Measurements from ENCODE around the gene XKR3. TPM values are rescaled to one million over a fixed set of nuclear protein-coding genes. Genes with fewer than 3 reads are reported as not detected.

XKR3 gene
- total RNA-seq, 1 donor from 2014 or later = not detected

DNA sequence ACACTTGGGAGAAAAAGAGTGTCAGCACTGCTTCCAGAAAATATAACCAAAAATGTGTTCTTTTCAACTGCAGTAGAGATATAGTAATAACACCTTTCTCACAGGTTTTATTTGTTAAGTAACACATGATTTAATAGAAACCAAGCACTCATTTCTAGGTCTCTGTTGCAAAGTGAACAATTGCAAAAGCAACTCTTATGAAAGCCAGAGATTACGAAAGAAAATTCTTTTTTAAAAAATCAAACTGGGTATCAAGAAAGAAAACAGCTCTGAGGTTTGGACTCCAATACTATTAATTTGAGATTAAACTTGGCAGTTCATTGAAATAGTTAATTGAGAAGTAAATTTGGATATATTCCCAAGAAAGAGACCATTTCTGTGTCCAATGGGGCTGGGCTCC is 9.8 kb upstream of the XKR3 start:
- TF ChIP-seq POLR2A (IDR thresholded peaks at IDR 0.05) (no peak), POLR2AphosphoS5 (IDR thresholded peaks at IDR 0.05; ENCODE audit: insufficient read depth in 1 of 2, low read depth in 1 of 2) (no peak), CTCF (IDR thresholded peaks at IDR 0.05) (no peak)
- intact Hi-C loops (cut with DNase I) = no loop called here
- no peak overlapping the region for H3K27ac ChIP-seq

DNA sequence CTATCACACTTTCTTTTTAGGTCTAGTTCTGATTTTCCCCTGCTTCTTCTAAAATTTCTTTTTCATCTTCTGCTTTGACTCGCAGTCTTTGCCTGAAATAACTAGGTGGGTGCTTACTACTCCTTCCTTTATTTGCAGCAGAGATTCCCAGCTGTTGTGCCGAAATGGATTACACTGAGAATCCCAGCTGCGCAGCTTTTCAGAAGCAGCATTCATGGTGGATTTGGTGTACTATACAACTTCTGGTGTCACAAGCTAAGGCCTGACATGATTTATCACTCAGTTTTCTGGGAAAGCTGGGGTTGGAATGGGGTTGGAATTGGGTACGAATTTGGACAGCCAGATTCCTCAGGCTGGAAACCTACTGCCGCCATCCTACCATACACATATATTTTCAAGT is 6.0 kb upstream of the XKR3 start:
- DNase-seq (ENCODE audit: extremely low spot score in 2 of 2) = no peak
- no peaks in the 10 kb centered on the region for H3K27me3 ChIP-seq
- H3K4me3 ChIP-seq = no peak overlapping the region
- intact Hi-C loops (cut with DNase I) = no loop called here
- H3K27ac ChIP-seq = no peak overlapping the region
- H3K4me1 ChIP-seq = no peaks in the 10 kb centered on the region
- no peak for TF ChIP-seq POLR2AphosphoS5 (IDR thresholded peaks at IDR 0.05; ENCODE audit: insufficient read depth in 1 of 2, low read depth in 1 of 2)
- TF ChIP-seq POLR2A (IDR thresholded peaks at IDR 0.05) = no peak
- no peak for TF ChIP-seq CTCF (IDR thresholded peaks at IDR 0.05)
- H3K36me3 ChIP-seq = no peaks in the 10 kb centered on the region
- H3K9me3 ChIP-seq = no peaks in the 10 kb centered on the region

More for the DNA sequence above, 9.8 kb upstream of the XKR3 start:
- Histone ChIP-seq H3K9me3 (no peaks in the 10 kb centered on the region), H3K4me1 (no peaks in the 10 kb centered on the region), H3K27me3 (no peaks in the 10 kb centered on the region), H3K36me3 (no peaks in the 10 kb centered on the region), H3K4me3 (no peak overlapping the region)
- no peak for DNase-seq (ENCODE audit: extremely low spot score in 2 of 2)

- Histone ChIP-seq H3K9me3 (no peaks in the 10 kb centered on the region), H3K27ac (no peak overlapping the region), H3K27me3 (no peaks in the 10 kb centered on the region), H3K4me1 (no peaks in the 10 kb centered on the region), H3K4me3 (no peak overlapping the region), H3K36me3 (no peaks in the 10 kb centered on the region)
- intact Hi-C loops (cut with DNase I) = no loop called here
- no peak for DNase-seq (ENCODE audit: extremely low spot score in 2 of 2)
- TF ChIP-seq POLR2A (IDR thresholded peaks at IDR 0.05) (no peak), CTCF (IDR thresholded peaks at IDR 0.05) (no peak), POLR2AphosphoS5 (IDR thresholded peaks at IDR 0.05; ENCODE audit: insufficient read depth in 1 of 2, low read depth in 1 of 2) (no peak)
Observed at GRCh38 chr22:16829985-16830384, 4.8 kb upstream of the XKR3 start.

DNA sequence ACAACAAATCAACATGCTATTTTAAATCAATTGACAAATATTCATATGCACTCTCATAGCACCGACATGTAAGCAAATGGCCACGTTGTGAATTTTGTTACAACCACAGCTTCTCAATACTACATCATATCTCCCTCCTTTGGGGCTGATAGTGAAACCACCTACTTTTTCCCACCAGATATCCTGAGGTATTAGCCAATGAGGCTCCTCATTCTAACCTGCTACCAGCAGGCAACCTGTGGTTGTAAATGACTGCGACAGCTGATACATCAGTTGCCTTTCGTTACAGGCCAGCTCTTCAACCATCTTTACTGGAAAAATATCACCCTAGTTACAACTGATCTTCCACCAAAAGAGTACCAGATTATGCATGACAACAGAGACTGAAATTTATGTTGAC is 3.7 kb upstream of the XKR3 start:
- TF ChIP-seq POLR2A (IDR thresholded peaks at IDR 0.05) (no peak), POLR2AphosphoS5 (IDR thresholded peaks at IDR 0.05; ENCODE audit: insufficient read depth in 1 of 2, low read depth in 1 of 2) (no peak), CTCF (IDR thresholded peaks at IDR 0.05) (no peak)
- H3K36me3 ChIP-seq = no peaks in the 10 kb centered on the region
- no peak overlapping the region for H3K27ac ChIP-seq
- no peak overlapping the region for H3K4me3 ChIP-seq
- no peak for DNase-seq (ENCODE audit: extremely low spot score in 2 of 2)
- H3K4me1 ChIP-seq = no peaks in the 10 kb centered on the region
- H3K9me3 ChIP-seq = no peaks in the 10 kb centered on the region
- no peaks in the 10 kb centered on the region for H3K27me3 ChIP-seq
- intact Hi-C loops (cut with DNase I) = no loop called here

GRCh38 chr22:16827506-16827905 is 2.3 kb upstream of the XKR3 start:
- H3K27me3 ChIP-seq = no peaks in the 10 kb centered on the region

More at GRCh38 chr22:16827506-16827905, 2.3 kb upstream of the XKR3 start:
- Histone ChIP-seq H3K27ac (no peak overlapping the region), H3K9me3 (no peaks in the 10 kb centered on the region), H3K36me3 (no peaks in the 10 kb centered on the region), H3K4me1 (no peaks in the 10 kb centered on the region), H3K4me3 (no peak overlapping the region)
- no peak for DNase-seq (ENCODE audit: extremely low spot score in 2 of 2)
- no peak for TF ChIP-seq POLR2A (IDR thresholded peaks at IDR 0.05)
- no peak for TF ChIP-seq POLR2AphosphoS5 (IDR thresholded peaks at IDR 0.05; ENCODE audit: insufficient read depth in 1 of 2, low read depth in 1 of 2)
- TF ChIP-seq CTCF (IDR thresholded peaks at IDR 0.05) = no peak
- intact Hi-C loops (cut with DNase I) = no loop called here
